SU-DHL-6 (cell line): ENCODE measurements around the gene ZNHIT2.
"Not testable (repeated sequence)": the region's sequence is repeated elsewhere in the genome, so short reads cannot be mapped to it uniquely, and the experiment has no call there.

Experiments used
- H2AFZ ChIP-seq: fragments of 200-600 bp; sonication (generic); 2 replicates; pipeline ENCODE4 v1.6.1; 2014; ENCODE audit warnings: low read depth, mild to moderate bottlenecking, moderate library complexity, mixed read lengths, antibody characterized with exemption, low read length; ENCODE audit not compliant: severe bottlenecking
- H3F3A ChIP-seq: fragments of 200-600 bp; shearing (Covaris generic); 2 replicates; pipeline ENCODE4 v1.6.0; 2016; ENCODE audit warnings: antibody characterized with exemption, mild to moderate bottlenecking; ENCODE audit not compliant: insufficient read depth
- H3K27ac ChIP-seq: fragments of 200-600 bp; sonication (generic); 2 replicates; pipeline ENCODE4 v1.5.1; 2016; ENCODE audit warnings: low read depth, mild to moderate bottlenecking, low read length, moderate library complexity, mixed read lengths
- H3K27me3 ChIP-seq: fragments of 200-600 bp; sonication (generic), shearing (Covaris generic); 2 replicates; pipeline ENCODE4 v1.6.0; 2014; ENCODE audit warnings: mild to moderate bottlenecking, low read length
- H3K36me3 ChIP-seq: fragments of 200-600 bp; sonication (generic); 2 replicates; pipeline ENCODE4 v1.6.1; 2014; ENCODE audit warnings: mild to moderate bottlenecking, low read length, mixed read lengths
- H3K4me2 ChIP-seq: fragments of 300-600, 200-600 bp; shearing (Covaris generic), sonication (generic); 2 replicates; pipeline ENCODE4 v1.6.0; 2014; ENCODE audit warnings: low read length, low read depth, mild to moderate bottlenecking; ENCODE audit not compliant: poor library complexity, severe bottlenecking
- H3K4me3 ChIP-seq: fragments of 200-600 bp; sonication (generic); 2 replicates; pipeline ENCODE4 v1.5.1; 2014; ENCODE audit warnings: antibody characterized with exemption, low read length, mild to moderate bottlenecking, mixed read lengths; ENCODE audit not compliant: insufficient read depth, poor library complexity, severe bottlenecking
- H3K79me2 ChIP-seq: fragments of 200-600 bp; sonication (generic); 2 replicates; pipeline ENCODE4 v1.6.1; 2014; ENCODE audit warnings: mild to moderate bottlenecking, low read length, moderate library complexity; ENCODE audit not compliant: insufficient read depth
- H3K9ac ChIP-seq: fragments of 200-600 bp; sonication (generic); 2 replicates; pipeline ENCODE4 v1.7.0; 2014; ENCODE audit warnings: mild to moderate bottlenecking, low read length
- H3K9me2 ChIP-seq: fragments of 200-600 bp; sonication (generic); replicated peaks from 2 replicates; pipeline ENCODE4 v1.6.1; 2014; ENCODE audit warnings: low read length; ENCODE audit not compliant: insufficient read depth
- H3K9me3 ChIP-seq: fragments of 200-600 bp; sonication (generic); 2 replicates; pipeline ENCODE4 v1.6.1; 2014; ENCODE audit warnings: low read length, mixed read lengths; ENCODE audit not compliant: insufficient read depth
- H4K20me1 ChIP-seq: fragments of 200-600 bp; sonication (generic); 2 replicates; pipeline ENCODE4 v1.6.1; 2014; ENCODE audit warnings: low read depth, mild to moderate bottlenecking, antibody characterized with exemption, low read length, moderate library complexity, mixed read lengths
- EZH2phosphoT487 ChIP-seq: fragments of 200-600 bp; sonication (generic), shearing (Covaris generic); conservative IDR thresholded peaks from 2 replicates; pipeline ENCODE4 v1.6.1; 2018; ENCODE audit warnings: mild to moderate bottlenecking, antibody characterized with exemption, low read length, moderate library complexity, mixed read lengths
- TF ChIP-seq, protein P1 (sequence below): fragments of 200-600 bp; sonication (generic); IDR thresholded peaks from one replicate; pipeline ENCODE4 v1.5.1; 2017; ENCODE audit warnings: antibody characterized with exemption, mild to moderate bottlenecking, low read length, moderate library complexity; ENCODE audit not compliant: insufficient read depth, poor library complexity, severe bottlenecking

Gene ZNHIT2

GRCh38 chr11:65152122-65152521 is 34.6 kb upstream of the ZNHIT2 start:
- Histone ChIP-seq H4K20me1 (no peaks in the 10 kb centered on the region), H3K79me2 (no peaks in the 10 kb centered on the region), H3F3A (no peaks in the 10 kb centered on the region), H3K9me2 (no peaks in the 10 kb centered on the region), H3K27ac (no peak overlapping the region), H3K9me3 (no peaks in the 10 kb centered on the region), H2AFZ (no peak overlapping the region), H3K36me3 (no peaks in the 10 kb centered on the region), H3K4me2 (no peak overlapping the region), H3K4me3 (no peak overlapping the region), H3K9ac (no peak overlapping the region), H3K27me3 (no peaks in the 10 kb centered on the region)
- TF ChIP-seq, protein P1, sequence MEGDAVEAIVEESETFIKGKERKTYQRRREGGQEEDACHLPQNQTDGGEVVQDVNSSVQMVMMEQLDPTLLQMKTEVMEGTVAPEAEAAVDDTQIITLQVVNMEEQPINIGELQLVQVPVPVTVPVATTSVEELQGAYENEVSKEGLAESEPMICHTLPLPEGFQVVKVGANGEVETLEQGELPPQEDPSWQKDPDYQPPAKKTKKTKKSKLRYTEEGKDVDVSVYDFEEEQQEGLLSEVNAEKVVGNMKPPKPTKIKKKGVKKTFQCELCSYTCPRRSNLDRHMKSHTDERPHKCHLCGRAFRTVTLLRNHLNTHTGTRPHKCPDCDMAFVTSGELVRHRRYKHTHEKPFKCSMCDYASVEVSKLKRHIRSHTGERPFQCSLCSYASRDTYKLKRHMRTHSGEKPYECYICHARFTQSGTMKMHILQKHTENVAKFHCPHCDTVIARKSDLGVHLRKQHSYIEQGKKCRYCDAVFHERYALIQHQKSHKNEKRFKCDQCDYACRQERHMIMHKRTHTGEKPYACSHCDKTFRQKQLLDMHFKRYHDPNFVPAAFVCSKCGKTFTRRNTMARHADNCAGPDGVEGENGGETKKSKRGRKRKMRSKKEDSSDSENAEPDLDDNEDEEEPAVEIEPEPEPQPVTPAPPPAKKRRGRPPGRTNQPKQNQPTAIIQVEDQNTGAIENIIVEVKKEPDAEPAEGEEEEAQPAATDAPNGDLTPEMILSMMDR = no peak
- no peak for TF ChIP-seq EZH2phosphoT487

DNA sequence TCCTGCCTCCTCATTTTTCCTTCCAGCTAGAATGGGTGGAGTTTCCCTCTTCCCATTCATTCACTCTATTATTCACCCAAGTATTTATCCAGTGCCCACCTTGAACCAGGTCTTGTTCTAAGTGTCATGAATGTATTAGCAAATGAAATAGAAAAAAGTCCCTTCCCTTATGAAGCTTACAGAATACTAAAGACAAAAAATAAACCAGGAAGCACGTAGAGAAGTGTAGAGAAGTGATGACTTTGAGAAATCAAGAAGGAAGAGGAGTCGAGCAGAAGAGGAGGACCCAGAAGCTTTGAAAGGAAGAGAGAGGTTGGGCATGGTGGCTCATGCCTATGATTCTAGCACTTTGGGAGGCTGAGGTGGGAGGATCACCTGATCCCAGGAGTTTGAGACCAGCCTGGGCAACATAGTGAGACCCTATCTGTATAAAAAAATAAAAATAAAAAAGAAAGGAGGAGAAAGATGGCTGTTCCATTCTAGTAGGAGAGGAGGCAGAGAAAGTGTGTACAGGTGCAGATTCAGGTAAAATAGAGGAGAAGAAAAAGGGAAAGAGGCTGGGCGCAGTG is 33.9 kb upstream of the ZNHIT2 start:
- H4K20me1 ChIP-seq = no peaks in the 10 kb centered on the region
- no peaks in the 10 kb centered on the region for H3K79me2 ChIP-seq
- H3K27me3 ChIP-seq = no peaks in the 10 kb centered on the region
- no peaks in the 10 kb centered on the region for H3F3A ChIP-seq
- H2AFZ ChIP-seq = no peak overlapping the region
- no peaks in the 10 kb centered on the region for H3K9me3 ChIP-seq
- no peak overlapping the region for H3K27ac ChIP-seq
- H3K4me3 ChIP-seq = no peak overlapping the region
- H3K9ac ChIP-seq = no peak overlapping the region
- H3K36me3 ChIP-seq = no peaks in the 10 kb centered on the region
- no peaks in the 10 kb centered on the region for H3K9me2 ChIP-seq
- no peak overlapping the region for H3K4me2 ChIP-seq
- no peak for TF ChIP-seq EZH2phosphoT487
- TF ChIP-seq, protein P1 = no peak

- Histone ChIP-seq H3K79me2 (no peaks in the 10 kb centered on the region), H3K27ac (no peak overlapping the region), H3K36me3 (no peaks in the 10 kb centered on the region), H2AFZ (no peak overlapping the region), H3F3A (no peaks in the 10 kb centered on the region), H3K4me2 (no peak overlapping the region), H3K9me3 (no peaks in the 10 kb centered on the region), H3K4me3 (no peak overlapping the region), H3K9me2 (no peaks in the 10 kb centered on the region), H3K27me3 (no peaks in the 10 kb centered on the region), H3K9ac (no peak overlapping the region), H4K20me1 (no peaks in the 10 kb centered on the region)
- TF ChIP-seq, protein P1 = no peak
These were observed 33.2 kb upstream of the ZNHIT2 start for GRCh38 chr11:65150509-65151299.

DNA sequence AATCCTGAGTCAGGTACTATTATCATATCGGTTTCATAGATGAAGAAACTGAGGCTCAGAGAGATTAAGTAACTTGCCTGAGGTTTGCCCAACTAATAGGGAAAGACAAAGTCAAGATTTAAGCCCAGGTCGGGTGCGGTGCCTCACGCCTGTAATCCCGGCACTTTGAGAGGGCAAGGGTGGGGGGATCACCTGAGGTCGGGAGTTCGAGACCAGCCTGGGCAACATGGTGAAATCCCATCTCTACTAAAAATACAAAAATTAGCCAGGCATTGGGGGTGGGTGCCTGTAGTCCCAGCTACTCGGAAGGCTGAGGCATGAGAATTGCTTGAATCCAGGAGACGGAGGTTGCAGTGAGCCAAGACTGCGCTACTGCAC is 32.6 kb upstream of the ZNHIT2 start:
- H3K9me2 ChIP-seq, H3K79me2 ChIP-seq, H3K9ac ChIP-seq, H3K4me2 ChIP-seq, H4K20me1 ChIP-seq, H3K9me3 ChIP-seq, H3K27me3 ChIP-seq, H3K36me3 ChIP-seq, H3F3A ChIP-seq, H3K27ac ChIP-seq, H2AFZ ChIP-seq, H3K4me3 ChIP-seq: not testable (repeated sequence)
